Measurements from ENCODE around the gene NECAB2.

NECAB2 gene

DNA sequence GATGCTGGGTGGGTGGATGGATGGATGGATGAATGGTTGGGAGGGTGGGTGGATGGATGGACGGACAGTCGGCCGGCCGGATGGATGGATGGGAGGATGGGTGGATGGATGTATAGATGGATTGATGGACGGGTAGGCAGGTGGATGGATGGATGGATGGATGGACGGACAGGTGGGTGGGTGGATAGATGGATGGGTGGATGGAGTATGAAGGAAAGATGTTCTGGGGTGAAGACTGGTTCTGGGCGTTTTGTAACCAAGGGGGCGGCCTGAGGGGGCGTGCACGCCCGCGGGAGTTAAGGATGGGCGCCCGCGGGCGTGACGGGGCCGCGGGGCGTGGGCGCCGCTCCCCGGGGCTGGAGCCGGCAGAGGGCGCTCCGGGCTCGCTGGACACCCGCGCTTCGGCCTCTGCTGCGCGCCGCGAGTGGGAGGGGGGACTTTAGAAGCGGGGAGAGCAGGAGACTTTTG is at the start of gene NECAB2:
TSS of gene NECAB2 (plus strand) at position 407 of the 468 bp plus-strand sequence. CDS start 405 bp downstream, outside the sequence.
- DNase-seq, result no peak

DNA sequence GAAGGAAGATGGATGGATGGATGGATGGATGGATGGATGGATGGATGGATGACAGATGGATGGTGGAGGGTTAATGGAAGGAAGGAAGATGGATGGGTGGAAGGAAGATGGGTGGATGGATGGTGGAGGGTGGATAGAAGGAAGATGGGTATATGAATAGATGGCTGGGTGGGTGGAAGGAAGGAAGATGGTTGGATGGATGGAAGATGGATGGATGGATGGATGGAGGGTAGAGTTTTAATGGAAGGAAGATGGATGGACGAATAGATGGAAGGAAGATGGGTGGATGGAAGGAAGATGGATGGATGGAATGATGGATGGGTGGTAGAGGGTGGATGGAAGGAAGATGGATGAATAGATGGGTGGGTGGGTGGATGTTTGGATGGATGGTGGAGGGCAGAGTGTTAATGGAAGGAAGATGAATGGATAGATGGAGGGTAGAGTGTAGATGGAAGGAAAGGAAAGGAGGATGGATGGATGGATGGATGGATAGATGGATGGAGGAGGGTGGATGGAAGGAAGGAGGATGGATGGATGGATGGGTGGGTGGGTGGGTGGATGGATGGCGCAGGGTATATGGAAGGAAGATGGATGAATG is 47.1 kb upstream of the NECAB2 start:
- DNase-seq, result no peak

DNA sequence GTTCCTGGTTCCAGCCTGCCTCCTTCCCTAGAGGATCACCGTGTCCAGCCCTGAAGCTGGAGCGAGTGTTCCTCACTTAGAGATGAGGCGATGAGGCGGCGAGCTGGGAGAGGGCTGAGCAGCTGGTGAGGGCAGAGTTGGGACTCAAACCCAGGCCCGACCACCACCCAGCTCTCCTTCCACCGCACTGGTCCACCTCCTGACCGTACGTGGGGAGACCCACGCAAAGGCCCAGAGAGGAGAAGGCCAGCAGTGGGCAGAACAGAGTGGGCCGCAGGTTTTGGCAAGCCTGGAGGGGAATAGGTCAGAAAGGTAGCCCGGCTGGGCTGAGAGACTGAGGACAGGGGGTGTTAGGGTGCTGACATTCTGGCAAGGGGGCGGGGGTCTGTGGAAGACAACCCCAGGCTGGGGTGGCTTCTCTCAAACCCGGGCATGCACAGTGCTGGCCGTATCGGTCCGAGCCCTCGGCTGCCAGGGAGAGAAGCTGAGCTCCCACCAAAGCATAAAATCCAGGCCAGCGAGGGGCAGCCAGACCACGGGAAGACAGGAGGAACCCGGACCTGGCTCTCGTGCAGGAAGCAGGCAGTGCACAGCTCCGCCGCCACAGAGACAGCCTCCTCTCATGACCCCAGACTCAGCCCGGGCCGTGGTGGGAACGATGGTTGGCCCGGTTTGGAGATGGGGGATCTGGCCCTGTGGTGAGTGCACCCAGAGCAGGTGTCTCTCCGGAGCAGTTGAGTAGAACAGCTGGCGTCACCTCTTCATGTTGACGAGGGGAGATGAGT is 44.3 kb upstream of the NECAB2 start:
- no peak for DNase-seq

DNA sequence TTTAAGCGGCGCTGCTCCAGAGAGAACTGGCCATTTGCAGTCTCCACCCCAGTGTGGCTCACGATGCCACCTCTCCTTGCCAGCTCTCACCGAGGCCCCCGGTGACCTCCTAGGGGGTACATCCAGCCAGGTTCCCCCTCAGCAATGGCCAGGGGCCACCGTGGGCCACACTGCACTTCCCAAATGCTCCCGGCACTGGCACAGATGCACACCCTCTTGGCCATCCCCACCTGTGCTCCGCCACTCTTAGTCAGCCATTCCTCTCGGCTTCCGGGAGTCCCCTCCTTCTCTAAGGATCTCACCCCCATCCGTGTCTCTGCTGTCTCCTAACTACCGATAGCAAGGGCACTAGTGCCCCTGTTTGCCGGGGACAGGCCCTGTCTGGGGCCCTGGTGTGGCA is 43.4 kb upstream of the NECAB2 start:
- DNase-seq, result no peak

DNA sequence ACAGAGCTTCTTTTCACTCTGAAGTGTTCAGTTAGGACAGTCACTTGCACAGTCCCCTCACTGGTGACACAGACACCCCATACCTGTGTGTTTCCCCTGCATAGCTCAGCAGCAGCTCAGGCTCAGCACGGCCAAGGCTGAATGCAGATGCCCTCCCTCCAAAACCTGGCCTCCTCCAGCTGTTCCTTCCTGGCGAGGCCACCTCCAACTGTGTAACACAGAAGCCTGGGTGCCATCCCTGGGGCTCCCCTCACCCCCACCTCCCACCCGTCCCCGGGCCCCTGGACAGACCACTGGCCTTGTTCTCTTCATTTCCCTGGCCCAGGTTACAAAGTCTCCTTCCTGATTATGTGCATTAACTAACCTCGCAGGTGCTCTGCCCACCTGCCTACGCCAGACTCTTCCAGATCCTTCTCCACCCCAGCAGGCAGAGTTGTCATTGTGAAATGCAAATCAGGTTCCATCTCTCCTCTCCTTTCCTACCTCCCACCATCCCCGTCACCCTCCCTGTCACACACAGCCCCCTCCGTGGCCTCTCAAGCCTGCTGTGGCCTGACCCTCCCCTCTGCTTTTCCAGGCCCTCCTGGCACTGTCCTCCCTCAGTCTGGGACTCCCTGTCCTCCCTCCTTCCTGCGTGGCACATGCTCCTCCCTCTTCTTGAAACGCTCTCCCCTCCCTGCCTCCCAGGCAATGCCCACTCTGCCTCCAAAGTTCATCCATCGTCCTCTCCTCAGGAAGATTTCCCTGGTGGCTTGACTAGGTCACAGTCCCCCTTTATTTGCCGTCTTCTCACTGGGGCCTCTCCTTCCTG is 42.7 kb upstream of the NECAB2 start:
- no peak for DNase-seq

DNA sequence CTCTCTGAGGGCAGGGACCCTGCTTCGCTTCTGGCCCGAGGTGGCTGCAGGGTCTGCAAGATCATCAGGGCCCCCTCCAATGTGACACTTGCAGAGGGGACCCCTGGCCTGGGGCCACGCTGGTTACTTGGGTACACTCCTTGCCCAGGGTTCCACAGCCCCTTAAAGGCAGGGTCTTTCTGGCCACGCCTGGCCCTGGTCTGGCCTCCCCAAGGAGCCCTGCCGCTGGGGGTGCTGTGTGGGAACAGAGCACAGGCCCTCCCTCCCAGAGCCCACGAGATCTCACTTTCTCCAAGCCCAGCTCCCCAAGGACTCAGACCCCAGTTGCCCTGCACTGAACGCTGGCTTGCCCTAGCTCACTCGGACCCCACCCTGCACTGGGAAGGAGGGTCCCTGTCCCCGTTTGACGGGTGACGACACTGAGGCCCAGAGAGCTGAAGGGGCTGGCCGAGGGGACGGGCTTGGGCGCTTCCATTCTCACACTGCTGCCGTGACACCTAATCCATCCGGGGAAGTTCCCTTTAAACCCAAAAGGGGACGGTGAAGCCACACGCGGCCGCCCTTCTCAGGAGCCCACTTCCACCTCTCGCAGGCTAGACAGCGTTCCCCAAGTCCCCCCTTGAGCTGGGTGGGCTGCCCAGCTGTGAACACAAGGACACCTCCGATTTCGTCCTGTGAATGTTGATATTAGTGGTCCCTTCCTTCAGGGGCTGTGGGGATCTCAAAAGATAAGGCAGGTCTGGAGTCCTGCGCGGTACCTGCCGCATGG is 41.9 kb upstream of the NECAB2 start:
- no peak for DNase-seq

DNA sequence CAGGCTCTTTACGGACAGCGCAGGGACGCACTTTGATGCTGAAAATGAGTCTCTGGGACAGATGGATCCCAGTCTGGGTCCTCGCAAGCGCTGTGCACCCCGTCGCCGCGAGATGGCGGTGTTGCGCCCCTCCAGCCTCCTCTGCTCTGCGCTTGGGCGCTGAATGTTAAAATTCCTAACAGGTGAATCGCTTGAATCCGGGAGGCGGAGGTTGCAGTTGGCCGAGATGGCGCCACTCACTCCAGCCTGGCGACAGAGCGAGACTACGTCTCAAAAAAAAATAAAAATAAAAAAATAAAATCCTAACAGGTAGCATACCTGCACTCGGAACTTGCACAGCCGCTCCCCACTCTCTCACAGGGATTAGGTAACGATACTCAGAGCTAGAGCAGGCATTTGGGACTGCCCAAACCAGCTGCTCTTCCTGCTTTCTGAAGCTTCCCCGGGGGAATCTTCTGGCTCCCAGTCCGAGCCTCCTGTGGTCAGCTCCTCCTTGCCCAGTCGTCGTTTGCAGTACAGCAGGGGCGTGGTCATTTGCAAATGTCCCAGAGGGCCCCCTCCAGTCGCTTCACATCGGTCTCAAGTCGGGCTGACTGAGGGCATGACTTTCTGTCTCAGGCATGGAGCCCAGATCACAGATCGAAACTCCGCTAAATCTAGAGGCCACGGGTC is 41.2 kb upstream of the NECAB2 start:
- peak in 1 of 2 experiments; percentile 8 for DNase-seq

DNA sequence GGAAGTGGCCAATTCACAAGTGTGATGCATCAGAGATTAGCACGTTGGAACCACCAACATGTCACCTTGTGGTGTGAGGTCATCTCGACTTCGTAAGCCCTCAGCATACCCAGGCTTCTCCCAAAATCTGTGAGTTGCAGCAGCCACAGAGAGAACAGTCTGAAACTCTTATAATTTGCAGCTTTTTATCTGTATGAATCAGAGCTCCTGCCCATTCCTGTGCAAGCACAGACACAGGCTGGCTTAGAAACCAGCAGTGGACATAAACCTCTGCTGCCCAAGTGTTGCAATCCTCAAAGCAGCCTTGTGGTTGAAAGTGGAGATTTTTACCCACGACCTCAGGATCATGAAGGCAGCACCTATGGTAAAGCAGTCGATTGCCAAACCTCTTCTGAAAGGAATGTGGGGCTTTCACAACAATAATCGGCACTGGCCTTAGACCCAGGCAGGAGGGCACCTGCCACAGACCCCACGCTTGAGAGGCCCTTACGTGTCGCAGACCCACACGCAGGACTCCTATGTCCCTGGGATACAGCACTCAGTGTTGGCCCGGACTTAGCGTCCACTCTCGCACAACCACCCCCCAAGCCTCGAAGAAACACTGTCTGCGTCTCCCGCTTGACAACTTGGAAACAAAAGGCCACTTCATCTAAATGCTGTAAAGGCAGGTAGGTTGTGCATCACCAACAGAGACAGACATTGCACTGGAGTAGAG is 39.5 kb upstream of the NECAB2 start:
- no peak for DNase-seq

DNA sequence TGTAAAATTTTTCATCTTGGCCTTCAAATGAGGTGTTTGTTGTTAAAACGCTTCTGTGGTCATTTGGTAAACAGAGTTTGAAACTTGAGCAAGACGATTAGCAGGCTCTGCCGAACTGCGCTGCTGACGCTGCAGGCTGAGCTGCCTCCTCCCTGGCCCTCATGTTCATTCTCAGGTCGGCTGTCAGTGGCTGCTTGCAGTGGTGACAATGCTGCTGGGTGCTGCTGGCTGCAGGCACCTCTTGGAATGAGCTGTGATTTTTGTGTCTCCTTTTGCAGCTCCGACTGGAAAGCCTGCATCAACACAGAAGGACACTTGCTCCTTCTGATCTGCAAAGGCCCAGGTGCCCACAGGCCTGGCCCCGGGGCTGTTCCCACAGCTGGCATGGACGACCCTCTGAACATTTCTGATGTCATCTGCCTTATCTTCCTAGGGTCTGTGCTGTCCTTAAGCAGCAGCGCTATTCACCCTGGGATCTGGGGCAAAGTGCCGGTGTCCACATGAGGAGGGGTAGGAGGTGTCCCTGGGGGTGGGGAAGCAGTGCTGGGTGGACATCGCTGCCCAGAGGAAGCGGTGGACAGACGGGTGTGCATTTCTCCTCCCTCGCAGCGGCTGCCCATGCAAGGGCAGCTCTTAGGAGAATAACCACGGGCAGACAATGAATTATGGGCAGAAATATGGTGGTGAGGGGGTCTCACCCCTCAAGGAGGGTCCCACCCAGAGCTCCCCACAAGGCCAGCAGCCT is 38.1 kb upstream of the NECAB2 start:
- DNase-seq, result no peak

DNA sequence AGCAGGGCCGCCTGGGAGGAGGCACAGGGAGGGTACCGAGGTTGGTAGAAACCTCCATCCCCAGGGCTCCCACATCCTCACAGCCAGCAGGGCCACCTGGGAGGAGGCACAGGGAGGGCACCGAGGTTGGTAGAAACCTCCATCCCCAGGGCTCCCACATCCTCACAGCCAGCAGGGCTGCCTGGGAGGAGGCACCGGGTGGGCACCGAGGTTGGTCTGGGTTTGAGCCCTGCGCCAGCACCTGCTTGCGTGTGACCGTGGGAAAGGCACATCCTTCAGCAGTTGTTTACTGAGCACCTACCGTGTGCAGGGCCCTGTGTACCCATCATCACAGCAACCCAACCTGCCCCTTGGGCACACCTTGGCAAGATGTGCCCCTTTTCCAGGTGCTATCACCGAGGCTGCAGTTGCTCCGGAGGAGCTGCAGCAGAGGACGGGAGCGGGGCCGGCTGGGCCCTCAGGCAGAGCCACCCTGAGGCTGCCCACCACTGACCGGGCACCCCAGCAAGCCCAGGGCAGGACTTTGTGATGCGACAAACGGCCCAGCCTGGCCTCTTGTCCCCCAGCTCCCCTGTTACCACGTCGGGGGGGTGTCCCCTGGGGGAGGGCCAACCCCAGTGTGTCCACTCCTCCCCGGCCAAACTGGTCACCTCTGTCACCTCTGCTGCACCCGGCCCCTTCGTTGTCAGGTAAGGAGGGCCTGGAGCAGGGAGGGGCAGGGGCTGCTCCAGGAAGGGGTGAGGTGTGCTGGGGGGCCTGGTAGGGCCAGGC is 37.1 kb upstream of the NECAB2 start:
- no peak for DNase-seq

DNA sequence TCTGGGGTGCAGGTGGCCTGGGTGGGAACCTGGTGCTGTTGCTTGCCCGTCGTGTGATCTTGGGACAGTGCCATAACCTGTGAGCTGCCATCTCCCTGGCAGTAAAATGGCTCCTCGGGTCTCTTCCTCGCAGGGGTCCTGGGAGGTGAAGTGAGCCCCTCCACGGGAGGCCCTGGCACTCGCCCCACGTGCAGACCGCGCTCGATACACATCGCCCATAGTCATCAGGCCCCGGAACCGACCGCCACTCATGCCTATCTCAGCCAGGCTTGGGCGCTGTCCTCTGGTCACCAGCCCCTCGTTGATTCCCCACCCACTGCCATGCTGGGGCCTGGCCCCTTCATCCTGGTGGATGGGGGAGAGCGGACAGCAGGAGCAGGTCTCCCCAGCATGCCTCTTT is 36.5 kb upstream of the NECAB2 start:
- no peak for DNase-seq

DNA sequence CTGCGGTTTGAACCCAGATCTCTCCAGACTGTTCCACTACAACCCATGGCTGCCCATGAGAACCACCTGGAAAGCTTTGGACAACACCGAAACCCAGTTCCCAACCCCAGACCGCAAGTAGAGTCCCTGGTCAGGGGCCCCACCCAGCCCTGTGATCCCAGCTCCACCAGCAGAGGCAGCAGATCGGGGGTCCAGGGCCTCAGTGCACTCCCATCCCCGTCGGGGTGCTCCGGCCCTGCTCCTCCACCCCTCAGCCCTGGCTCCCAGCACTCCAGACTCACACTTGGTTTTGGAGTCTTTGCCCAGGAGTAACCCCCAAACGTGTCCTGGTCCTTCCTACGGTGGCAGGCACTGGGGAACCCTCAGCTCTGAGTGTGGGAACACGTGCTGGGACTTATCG is 35.7 kb upstream of the NECAB2 start:
- no peak for DNase-seq

DNA sequence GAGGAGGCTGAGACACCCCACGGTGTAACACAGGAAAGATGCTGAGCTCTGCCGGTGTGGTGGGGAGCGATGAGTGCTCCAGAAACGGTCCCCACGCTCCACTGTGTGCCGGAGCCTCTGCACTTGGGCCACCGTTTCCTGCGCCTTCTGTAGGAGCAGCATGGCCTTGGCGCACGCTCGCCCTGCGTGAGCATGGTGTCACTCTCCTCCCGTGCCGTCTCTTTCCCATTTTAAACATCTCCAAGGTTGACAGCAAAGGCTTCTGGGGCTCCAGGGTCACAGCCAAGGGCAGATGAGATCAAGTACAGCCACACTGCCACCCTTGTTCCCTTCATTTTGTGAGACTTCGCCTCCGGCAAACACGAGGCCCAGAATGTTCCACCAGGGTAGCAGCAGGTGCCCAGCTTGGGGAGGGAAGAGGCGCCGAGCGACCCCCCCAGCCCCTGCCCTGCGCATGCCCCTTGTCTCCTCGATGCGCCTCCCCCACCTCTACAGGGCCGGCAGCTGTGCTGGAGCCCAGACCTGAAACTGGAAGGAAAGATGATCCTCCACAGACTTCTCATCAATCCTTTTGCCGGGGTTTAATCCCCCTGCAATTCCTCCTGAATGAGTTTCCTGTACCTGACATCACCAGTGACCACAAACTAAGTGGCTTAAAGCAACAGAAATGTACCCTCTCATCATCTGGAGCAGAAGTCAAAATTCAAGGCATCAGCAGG is 34.9 kb upstream of the NECAB2 start:
- DNase-seq, result no peak

DNA sequence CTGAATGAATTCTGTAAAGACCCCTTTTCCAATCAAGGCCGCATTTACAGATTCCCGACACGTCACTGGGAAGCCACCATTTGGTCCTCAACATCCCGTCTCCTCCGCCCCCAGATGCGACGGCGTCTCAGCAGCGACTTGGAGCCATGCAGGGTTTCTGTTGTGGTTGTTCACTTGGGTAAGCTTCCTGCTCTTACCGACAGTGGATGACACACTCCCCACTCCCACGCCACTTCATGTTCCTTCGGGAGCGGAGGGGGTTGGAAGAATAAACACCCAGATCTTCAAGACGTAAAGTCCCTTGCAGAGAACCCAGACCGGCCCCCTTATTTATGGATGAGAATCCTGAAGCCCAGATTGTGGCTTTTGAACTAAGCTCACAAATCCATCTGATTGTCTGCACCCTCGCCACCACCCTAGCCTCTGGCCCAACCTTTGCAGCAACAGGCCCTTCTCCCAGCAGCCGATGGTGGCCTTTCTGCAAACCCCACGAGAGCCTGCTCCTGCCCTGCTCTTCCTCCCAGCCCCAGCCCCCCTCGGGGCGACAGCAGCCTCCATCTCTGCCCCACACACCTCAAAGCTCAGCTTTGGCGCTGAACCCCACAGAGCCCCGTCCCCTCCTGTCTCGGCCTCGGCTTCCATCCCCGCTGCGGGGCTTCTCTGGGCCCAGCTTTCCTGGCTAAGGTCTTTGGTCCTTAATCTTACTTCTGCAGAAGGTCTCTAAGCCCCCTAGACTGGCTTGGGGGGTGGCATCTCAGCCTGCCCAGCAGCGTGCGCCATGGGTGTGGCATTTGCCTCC is 34.0 kb upstream of the NECAB2 start:
- DNase-seq, result no peak

DNA sequence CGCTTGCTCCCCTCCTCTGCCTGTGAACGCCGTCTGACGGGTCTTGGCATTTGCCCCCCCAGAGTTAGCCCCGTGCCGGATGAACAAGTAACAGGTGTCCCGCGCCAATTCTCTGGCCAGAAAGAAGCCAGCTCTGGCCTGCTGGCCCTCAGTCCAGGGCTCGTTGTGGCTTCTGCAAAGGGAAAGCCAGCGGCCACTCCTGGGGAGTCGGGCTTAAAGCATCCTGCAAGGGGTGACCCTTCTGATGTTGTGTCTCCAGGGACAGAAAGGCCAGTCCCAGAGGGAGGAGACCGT is 33.4 kb upstream of the NECAB2 start:
- DNase-seq, result no peak

DNA sequence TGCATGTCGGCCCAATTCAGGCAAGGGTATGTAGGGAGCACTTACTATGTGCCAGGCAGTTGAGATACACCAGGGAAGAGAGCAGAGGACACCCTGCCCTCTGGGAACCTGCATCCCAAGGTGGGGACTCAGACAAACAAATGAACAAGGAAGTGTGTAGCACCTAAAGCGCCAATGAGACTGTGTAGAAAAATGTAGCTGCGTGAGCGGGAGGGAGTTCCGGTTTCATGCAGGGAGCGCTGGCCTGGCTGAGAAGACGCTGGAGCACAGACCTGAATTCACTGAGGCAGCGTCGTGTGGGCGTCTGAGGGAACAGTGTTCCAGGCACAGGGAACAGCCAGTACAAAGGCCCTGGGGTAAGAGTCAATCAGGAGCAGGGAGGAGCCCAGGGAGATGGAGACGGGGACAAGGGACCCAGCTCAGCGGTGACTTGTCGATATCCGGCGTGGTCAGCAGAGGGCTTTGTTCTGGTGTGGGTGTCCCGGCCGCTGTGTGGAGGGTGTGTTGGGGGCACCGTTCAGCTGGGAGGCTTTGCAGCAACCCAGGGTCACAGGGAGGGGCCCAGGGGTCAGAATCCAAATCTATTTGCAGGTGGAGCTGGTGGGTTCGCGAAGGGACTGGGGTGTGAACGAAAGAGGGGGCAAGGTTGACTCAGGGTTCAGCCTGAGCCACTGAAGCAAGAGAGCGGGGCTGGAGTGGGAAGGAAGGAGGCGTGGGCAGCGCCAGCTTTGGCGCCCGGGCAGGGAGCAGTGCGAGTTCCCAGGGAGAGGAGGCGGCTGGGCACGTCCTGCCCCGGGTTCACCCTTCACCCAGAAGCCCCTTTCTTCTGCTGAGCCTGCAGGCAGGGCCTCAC is 32.8 kb upstream of the NECAB2 start:
- DNase-seq, result no peak

DNA sequence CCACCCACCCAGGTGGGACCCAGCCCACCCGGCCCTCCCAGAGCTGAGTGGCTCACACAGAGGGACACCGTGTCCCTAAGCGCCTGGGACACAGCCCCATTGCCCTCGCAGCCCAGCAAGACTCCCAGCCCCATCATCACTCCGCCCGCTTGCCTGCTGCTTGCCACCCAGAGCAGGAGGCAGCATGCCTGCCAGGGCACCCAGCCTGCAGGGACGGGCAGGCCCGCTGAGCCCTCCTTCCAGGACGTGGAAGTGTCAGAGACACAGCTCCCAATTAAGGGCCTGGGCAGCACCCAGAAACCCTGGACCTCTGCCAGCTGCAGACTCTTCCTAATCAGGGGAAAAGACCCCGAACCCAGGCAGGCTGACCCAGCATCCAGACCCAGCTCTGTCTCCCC is 32.2 kb upstream of the NECAB2 start:
- no peak for DNase-seq

Measured in AML-193 (cell line).